HepG2 (cell line): Measurements from ENCODE around the gene UBXN2A. TPM values are rescaled to one million over a fixed set of nuclear protein-coding genes. Genes with fewer than 3 reads are reported as not detected.

ENCODE experiments used
- CREB3 ChIP-seq: sonication (generic); formaldehyde crosslinking; IDR thresholded peaks from 2 replicates; pipeline ENCODE4 v1.5.0; 2020; ENCODE audit warnings: missing genetic modification reagents
- DMAP1 ChIP-seq: IDR thresholded peaks from 2 replicates; pipeline ENCODE4 v1.6.1; 2016
- EP300 ChIP-seq, 3 experiments: sonication (generic) in 1 of 3; formaldehyde crosslinking in 1 of 3; IDR thresholded peaks; 2 replicates each; pipeline versions ENCODE4 v1.5.1 to v1.6.1; 2011 to 2020; ENCODE audit warnings: low read depth in 2 of 3, low read length in 2 of 3, borderline replicate concordance in 1 of 3, improper control_type of control experiment in 1 of 3, mild to moderate bottlenecking in 1 of 3, missing genetic modification reagents in 1 of 3, moderate library complexity in 1 of 3
- GABPB1 ChIP-seq: IDR thresholded peaks from 2 replicates; pipeline ENCODE4 v1.6.1; 2016; ENCODE audit warnings: mild to moderate bottlenecking, missing genetic modification reagents, moderate library complexity, missing compliant biosample characterization
- HES4 ChIP-seq: sonication (generic); formaldehyde crosslinking; IDR thresholded peaks from 2 replicates; pipeline ENCODE4 v1.9.0; 2021; ENCODE audit warnings: mild to moderate bottlenecking, missing genetic modification reagents, borderline replicate concordance
- HNRNPK ChIP-seq: fragments of 200-400 bp; formaldehyde crosslinking; IDR thresholded peaks from 2 replicates; pipeline ENCODE4 v1.6.1; 2018; ENCODE audit warnings: low read length, low read depth, moderate library complexity, mild to moderate bottlenecking; ENCODE audit not compliant: poor library complexity, severe bottlenecking
- KLF15 ChIP-seq: sonication (generic); formaldehyde crosslinking; IDR thresholded peaks from 2 replicates; pipeline ENCODE4 v1.8.1; 2023; ENCODE audit warnings: borderline replicate concordance, mild to moderate bottlenecking, inconsistent platforms, missing genetic modification reagents, mixed read lengths
- MED1 ChIP-seq: sonication (generic); formaldehyde crosslinking; IDR thresholded peaks from 2 replicates; pipeline ENCODE4 v1.4.0; 2020; ENCODE audit warnings: missing genetic modification reagents
- MEF2D ChIP-seq: sonication (generic); formaldehyde crosslinking; IDR thresholded peaks from 2 replicates; pipeline ENCODE4 v1.5.1; 2020; ENCODE audit warnings: mild to moderate bottlenecking, missing genetic modification reagents
- PCBP2 ChIP-seq: fragments of 200-400 bp; formaldehyde crosslinking; optimal IDR thresholded peaks from 2 replicates; pipeline ENCODE3; 2018; ENCODE audit warnings: low read length, low read depth; ENCODE audit not compliant: poor library complexity, severe bottlenecking
- RARA ChIP-seq: IDR thresholded peaks from 2 replicates; pipeline ENCODE4 v1.6.1; 2016; ENCODE audit warnings: missing genetic modification reagents, missing compliant biosample characterization
- SP1 ChIP-seq, 2 experiments: fragments of 450-650 bp in 1 of 2; sonication (generic) in 1 of 2; formaldehyde crosslinking in 1 of 2; IDR thresholded peaks; 2 replicates each; pipeline versions ENCODE4 v1.4.0 to v1.6.1; 2016 to 2020; ENCODE audit warnings: missing genetic modification reagents in 1 of 2
- STAT5B ChIP-seq: sonication (generic); formaldehyde crosslinking; IDR thresholded peaks from 2 replicates; pipeline ENCODE4 v1.4.0; 2020; ENCODE audit warnings: missing genetic modification reagents
- TERF1 ChIP-seq: sonication (generic); formaldehyde crosslinking; IDR thresholded peaks from 2 replicates; pipeline ENCODE4 v1.8.0; 2022; ENCODE audit warnings: mild to moderate bottlenecking, missing genetic modification reagents, moderate library complexity
- UBTF ChIP-seq: sonication (generic); formaldehyde crosslinking; IDR thresholded peaks from 2 replicates; pipeline ENCODE4 v1.4.0; 2020; ENCODE audit warnings: mild to moderate bottlenecking, missing genetic modification reagents
- ZBTB43 ChIP-seq: sonication (generic); formaldehyde crosslinking; conservative IDR thresholded peaks from 2 replicates; pipeline ENCODE4 v1.4.0; 2020; ENCODE audit warnings: missing genetic modification reagents
- ZNF205 ChIP-seq: IDR thresholded peaks from 2 replicates; pipeline ENCODE4 v1.6.1; 2018; ENCODE audit warnings: missing biosample characterization, missing genetic modification reagents
- ZNF317 ChIP-seq: sonication (generic); formaldehyde crosslinking; IDR thresholded peaks from 2 replicates; pipeline ENCODE4 v1.5.0; 2020; ENCODE audit warnings: mild to moderate bottlenecking, missing genetic modification reagents
- ZNF737 ChIP-seq: sonication (generic); formaldehyde crosslinking; IDR thresholded peaks from 2 replicates; pipeline ENCODE4 v1.5.0; 2020; ENCODE audit warnings: missing genetic modification reagents, mild to moderate bottlenecking, borderline replicate concordance
- ZNF749 ChIP-seq: sonication (generic); formaldehyde crosslinking; IDR thresholded peaks from 2 replicates; pipeline ENCODE4 v1.8.0; 2022; ENCODE audit warnings: mild to moderate bottlenecking, missing genetic modification reagents, moderate library complexity, borderline replicate concordance
- ZNF770 ChIP-seq: sonication (generic); formaldehyde crosslinking; IDR thresholded peaks from 2 replicates; pipeline ENCODE4 v1.5.0; 2020; ENCODE audit warnings: mild to moderate bottlenecking, missing genetic modification reagents
- ZNF776 ChIP-seq: sonication (generic); formaldehyde crosslinking; IDR thresholded peaks from 2 replicates; pipeline ENCODE4 v1.4.0; 2020; ENCODE audit warnings: mild to moderate bottlenecking, missing genetic modification reagents
- ZNF850 ChIP-seq: sonication (generic); formaldehyde crosslinking; conservative IDR thresholded peaks from 2 replicates; pipeline ENCODE4 v1.9.0; 2021; ENCODE audit warnings: mild to moderate bottlenecking, missing genetic modification reagents
- polyA plus RNA-seq, 8 experiments: library from polyadenylated mRNA; depleted of rRNA in 3 of 8; stranded (reverse) in 7 of 8; unstranded in 1 of 8; fragments of >200 nt; fragmentation: Illumina TruSeq in 4 of 8; extraction: Trizol in 4 of 8; gene quantifications; 2 replicates each; pipeline versions ENCODE4 v1.2.1 to v1.2.3, GENCODE V29; 2011 to 2016; ENCODE audit warnings: low read depth in 4 of 8, missing spikeins in 1 of 8, mixed read lengths in 1 of 8; ENCODE audit not compliant: insufficient read depth in 1 of 8
- total RNA-seq, 5 experiments: library from RNA; depleted of rRNA; stranded (reverse); fragments of >200 nt; fragmentation: Illumina TruSeq; extraction: Trizol; gene quantifications; 2 replicates each; pipeline ENCODE4 v1.2.3, GENCODE V29; 2016; ENCODE audit warnings: low read depth in 1 of 5

The UBXN2A gene
- total and polyA plus RNA-seq, 2 of the 13 experiments (the other 11 are each of a cell fraction or from before 2014, with no cell fraction given): 8.3 to 20.9 TPM

- TF ChIP-seq ZNF776 (CRISPR knock-in tag): no peak
- TF ChIP-seq PCBP2: no peak
- TF ChIP-seq STAT5B (CRISPR knock-in tag): no peak
- TF ChIP-seq ZNF737 (CRISPR knock-in tag): no peak
- TF ChIP-seq CREB3 (CRISPR knock-in tag): no peak
- 0 out of 2 replicates have a peak, but pooled peaks have one; percentile 26 for TF ChIP-seq MEF2D
- peak; percentile 49; the same call in 1 of the 2 replicates for TF ChIP-seq UBTF
- TF ChIP-seq RARA (CRISPR knock-in tag): no peak
- no peak for TF ChIP-seq HES4
- no peak for TF ChIP-seq TERF1 (CRISPR knock-in tag)
- TF ChIP-seq ZNF770: no peak
- no peak for TF ChIP-seq MED1 (CRISPR knock-in tag)
- no peak for TF ChIP-seq DMAP1 (CRISPR knock-in tag)
- TF ChIP-seq ZNF205 (CRISPR knock-in tag): no peak
- no peak for TF ChIP-seq EP300 (IDR thresholded peaks at IDR 0.05; ENCODE audit: low read depth in 2 of 2, low read length in 2 of 2)
- TF ChIP-seq EP300 (CRISPR knock-in tag; IDR thresholded peaks at IDR 0.05; ENCODE audit: borderline replicate concordance): no peak
- TF ChIP-seq ZNF749: no peak
- no peak for TF ChIP-seq ZNF317 (CRISPR knock-in tag)
- no peak for TF ChIP-seq HNRNPK
- TF ChIP-seq KLF15 (CRISPR knock-in tag): no peak
- TF ChIP-seq ZNF850 (CRISPR knock-in tag): no peak
- no peak for TF ChIP-seq SP1 (IDR thresholded peaks at IDR 0.05)
- TF ChIP-seq SP1 (CRISPR knock-in tag; IDR thresholded peaks at IDR 0.05): no peak
- TF ChIP-seq ZBTB43: no peak
- TF ChIP-seq GABPB1 (CRISPR knock-in tag): peak; percentile 37; the same call in 1 of the 2 replicates
Measured at GRCh38 chr2:24024018-24024417, 83.8 kb downstream of the UBXN2A start (continued).
